Measurements from ENCODE around the gene SLC25A52. TPM values are rescaled to one million over a fixed set of nuclear protein-coding genes. Genes with fewer than 3 reads are reported as not detected.

Gene SLC25A52
- total RNA-seq, 1 donor from 2014 or later: not detected

GRCh38 chr18:31719363-31720006 is 41.2 kb downstream of the SLC25A52 start:
- Histone ChIP-seq H3K9me3 (peaks cover 3% of the 10 kb centered on the region), H3K36me3 (no peaks in the 10 kb centered on the region), H3K4me3 (no peak overlapping the region), H3K4me1 (peaks cover 5% of the 10 kb centered on the region), H3K27ac (no peak overlapping the region), H3K27me3 (ENCODE audit: low read depth) (peaks cover 12% of the 10 kb centered on the region)
- intact Hi-C loops (cut with DNase I): loop anchor here (5.0 kb wide), 1 partner anchor 162 kb away; no protein-coding TSS in a partner anchor
- DNase-seq (no peak), ATAC-seq (no peak)
- TF ChIP-seq CTCF (IDR thresholded peaks at IDR 0.05): no peak

GRCh38 chr18:31718386-31718785 is 42.3 kb downstream of the SLC25A52 start:
- no peak for TF ChIP-seq CTCF (IDR thresholded peaks at IDR 0.05)
- ATAC-seq: no peak
- Histone ChIP-seq H3K4me1 (no peaks in the 10 kb centered on the region), H3K27ac (no peak overlapping the region), H3K4me3 (no peak overlapping the region), H3K36me3 (no peaks in the 10 kb centered on the region), H3K9me3 (peaks cover 3% of the 10 kb centered on the region), H3K27me3 (ENCODE audit: low read depth) (peaks cover 3% of the 10 kb centered on the region)
- intact Hi-C loops (cut with DNase I): no loop called here
- no peak for DNase-seq

GRCh38 chr18:31716362-31716761 is 44.3 kb downstream of the SLC25A52 start:
- H3K36me3 ChIP-seq: no peaks in the 10 kb centered on the region
- no peak for TF ChIP-seq CTCF (IDR thresholded peaks at IDR 0.05)
- intact Hi-C loops (cut with DNase I): no loop called here
- H3K27me3 ChIP-seq (ENCODE audit: low read depth): no peaks in the 10 kb centered on the region
- no peak for DNase-seq
- no peak overlapping the region for H3K4me3 ChIP-seq
- no peaks in the 10 kb centered on the region for H3K4me1 ChIP-seq
- no peak overlapping the region for H3K27ac ChIP-seq
- no peak for ATAC-seq
- peaks cover 3% of the 10 kb centered on the region for H3K9me3 ChIP-seq

- DNase-seq (no peak), ATAC-seq (no peak)
- H3K9me3 ChIP-seq: no peaks in the 10 kb centered on the region
- TF ChIP-seq CTCF (IDR thresholded peaks at IDR 0.05): no peak
- no peak overlapping the region for H3K27ac ChIP-seq
- intact Hi-C loops (cut with DNase I): no loop called here
- H3K27me3 ChIP-seq (ENCODE audit: low read depth): no peaks in the 10 kb centered on the region
- H3K4me1 ChIP-seq: no peaks in the 10 kb centered on the region
- H3K36me3 ChIP-seq: no peaks in the 10 kb centered on the region
- H3K4me3 ChIP-seq: no peak overlapping the region
These were observed 49.1 kb downstream of the SLC25A52 start for GRCh38 chr18:31711365-31712172.

GRCh38 chr18:31710826-31711225 is 49.9 kb downstream of the SLC25A52 start:
- Histone ChIP-seq H3K36me3 (no peaks in the 10 kb centered on the region), H3K4me3 (no peak overlapping the region), H3K4me1 (no peaks in the 10 kb centered on the region), H3K27me3 (ENCODE audit: low read depth) (no peaks in the 10 kb centered on the region), H3K27ac (no peak overlapping the region), H3K9me3 (no peaks in the 10 kb centered on the region)
- TF ChIP-seq CTCF (IDR thresholded peaks at IDR 0.05): no peak
- DNase-seq (no peak), ATAC-seq (no peak)
- intact Hi-C loops (cut with DNase I): no loop called here

Other genes starting within 250 kb of the SLC25A52 start
- not detected for gene TTR, start 169.0 kb downstream of the SLC25A52 start, total RNA-seq
- 4.6 TPM for gene B4GALT6, start 76.3 kb downstream of the SLC25A52 start, total RNA-seq
- 47.3 TPM for gene TRAPPC8, start 182.2 kb upstream of the SLC25A52 start, total RNA-seq

Data from lower lobe of right lung (tissue), 2 donors.